ENCODE measurements around the gene ZNF532.

Gene ZNF532

DNA sequence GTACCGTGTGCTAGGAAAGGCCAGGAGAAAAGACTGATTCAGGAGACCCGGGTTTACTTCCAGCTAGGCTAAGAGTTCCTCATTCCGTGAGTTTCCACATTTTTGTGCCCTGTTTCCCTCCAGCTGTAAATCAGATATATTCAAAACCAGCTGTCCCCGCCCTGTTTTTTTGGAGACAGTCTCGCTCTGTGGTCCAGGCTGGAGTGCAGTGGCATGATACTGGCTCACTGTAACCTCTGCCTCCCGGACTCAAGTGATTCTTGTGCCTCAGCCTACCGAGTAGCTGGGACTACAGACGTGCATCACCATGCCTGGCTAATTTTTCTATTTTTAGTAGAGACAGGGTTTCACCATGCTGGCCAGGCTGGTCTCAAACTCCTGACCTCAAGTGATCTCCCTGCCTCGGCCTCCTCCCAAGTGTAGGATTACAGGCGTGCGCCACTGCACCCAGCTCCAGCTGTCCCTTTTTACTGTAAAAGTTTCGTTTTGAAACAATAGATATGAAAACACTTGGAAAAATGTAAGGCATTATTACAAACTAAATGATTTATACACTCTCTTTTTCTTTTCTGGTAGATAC is 162.2 kb downstream of the ZNF532 start:
- no peak overlapping the region for H3K4me3 ChIP-seq (replicated peaks; ENCODE audit: insufficient read depth, low read length)
- no peak overlapping the region for H3K27ac ChIP-seq (replicated peaks)
- no peak for DNase-seq (ENCODE audit: low read depth in 1 of 2, low spot score in 1 of 2)
- H3K27me3 ChIP-seq (ENCODE audit: insufficient read depth, poor library complexity, severe bottlenecking) = peaks cover 4% of the 10 kb centered on the region
- TF ChIP-seq, protein P1, sequence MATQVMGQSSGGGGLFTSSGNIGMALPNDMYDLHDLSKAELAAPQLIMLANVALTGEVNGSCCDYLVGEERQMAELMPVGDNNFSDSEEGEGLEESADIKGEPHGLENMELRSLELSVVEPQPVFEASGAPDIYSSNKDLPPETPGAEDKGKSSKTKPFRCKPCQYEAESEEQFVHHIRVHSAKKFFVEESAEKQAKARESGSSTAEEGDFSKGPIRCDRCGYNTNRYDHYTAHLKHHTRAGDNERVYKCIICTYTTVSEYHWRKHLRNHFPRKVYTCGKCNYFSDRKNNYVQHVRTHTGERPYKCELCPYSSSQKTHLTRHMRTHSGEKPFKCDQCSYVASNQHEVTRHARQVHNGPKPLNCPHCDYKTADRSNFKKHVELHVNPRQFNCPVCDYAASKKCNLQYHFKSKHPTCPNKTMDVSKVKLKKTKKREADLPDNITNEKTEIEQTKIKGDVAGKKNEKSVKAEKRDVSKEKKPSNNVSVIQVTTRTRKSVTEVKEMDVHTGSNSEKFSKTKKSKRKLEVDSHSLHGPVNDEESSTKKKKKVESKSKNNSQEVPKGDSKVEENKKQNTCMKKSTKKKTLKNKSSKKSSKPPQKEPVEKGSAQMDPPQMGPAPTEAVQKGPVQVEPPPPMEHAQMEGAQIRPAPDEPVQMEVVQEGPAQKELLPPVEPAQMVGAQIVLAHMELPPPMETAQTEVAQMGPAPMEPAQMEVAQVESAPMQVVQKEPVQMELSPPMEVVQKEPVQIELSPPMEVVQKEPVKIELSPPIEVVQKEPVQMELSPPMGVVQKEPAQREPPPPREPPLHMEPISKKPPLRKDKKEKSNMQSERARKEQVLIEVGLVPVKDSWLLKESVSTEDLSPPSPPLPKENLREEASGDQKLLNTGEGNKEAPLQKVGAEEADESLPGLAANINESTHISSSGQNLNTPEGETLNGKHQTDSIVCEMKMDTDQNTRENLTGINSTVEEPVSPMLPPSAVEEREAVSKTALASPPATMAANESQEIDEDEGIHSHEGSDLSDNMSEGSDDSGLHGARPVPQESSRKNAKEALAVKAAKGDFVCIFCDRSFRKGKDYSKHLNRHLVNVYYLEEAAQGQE (IDR thresholded peaks at IDR 0.05; ENCODE audit: insufficient replicate concordance, low read depth) = no peak
- no peak for TF ChIP-seq GABPA (IDR thresholded peaks at IDR 0.05; ENCODE audit: low read depth)
- TF ChIP-seq SPI1 (IDR thresholded peaks at IDR 0.05; ENCODE audit: borderline replicate concordance, low read depth) = no peak
- no peak for TF ChIP-seq POLR2AphosphoS5 (IDR thresholded peaks at IDR 0.05; ENCODE audit: low read depth)
- TF ChIP-seq, protein P2, sequence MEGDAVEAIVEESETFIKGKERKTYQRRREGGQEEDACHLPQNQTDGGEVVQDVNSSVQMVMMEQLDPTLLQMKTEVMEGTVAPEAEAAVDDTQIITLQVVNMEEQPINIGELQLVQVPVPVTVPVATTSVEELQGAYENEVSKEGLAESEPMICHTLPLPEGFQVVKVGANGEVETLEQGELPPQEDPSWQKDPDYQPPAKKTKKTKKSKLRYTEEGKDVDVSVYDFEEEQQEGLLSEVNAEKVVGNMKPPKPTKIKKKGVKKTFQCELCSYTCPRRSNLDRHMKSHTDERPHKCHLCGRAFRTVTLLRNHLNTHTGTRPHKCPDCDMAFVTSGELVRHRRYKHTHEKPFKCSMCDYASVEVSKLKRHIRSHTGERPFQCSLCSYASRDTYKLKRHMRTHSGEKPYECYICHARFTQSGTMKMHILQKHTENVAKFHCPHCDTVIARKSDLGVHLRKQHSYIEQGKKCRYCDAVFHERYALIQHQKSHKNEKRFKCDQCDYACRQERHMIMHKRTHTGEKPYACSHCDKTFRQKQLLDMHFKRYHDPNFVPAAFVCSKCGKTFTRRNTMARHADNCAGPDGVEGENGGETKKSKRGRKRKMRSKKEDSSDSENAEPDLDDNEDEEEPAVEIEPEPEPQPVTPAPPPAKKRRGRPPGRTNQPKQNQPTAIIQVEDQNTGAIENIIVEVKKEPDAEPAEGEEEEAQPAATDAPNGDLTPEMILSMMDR (IDR thresholded peaks at IDR 0.05; ENCODE audit: insufficient read depth, low read length) = no peak

- TF ChIP-seq SPI1 (IDR thresholded peaks at IDR 0.05; ENCODE audit: borderline replicate concordance, low read depth) (no peak), POLR2AphosphoS5 (IDR thresholded peaks at IDR 0.05; ENCODE audit: low read depth) (no peak), GABPA (IDR thresholded peaks at IDR 0.05; ENCODE audit: low read depth) (no peak)
- TF ChIP-seq, protein P1 (IDR thresholded peaks at IDR 0.05; ENCODE audit: insufficient replicate concordance, low read depth) = no peak
- TF ChIP-seq, protein P2 (IDR thresholded peaks at IDR 0.05; ENCODE audit: insufficient read depth, low read length) = no peak
- Histone ChIP-seq H3K4me3 (replicated peaks; ENCODE audit: insufficient read depth, low read length) (no peak overlapping the region), H3K27ac (replicated peaks) (no peak overlapping the region), H3K27me3 (ENCODE audit: insufficient read depth, poor library complexity, severe bottlenecking) (peaks cover 2% of the 10 kb centered on the region)
- no peak for DNase-seq (ENCODE audit: low read depth in 1 of 2, low spot score in 1 of 2)
These were observed 165.2 kb downstream of the ZNF532 start for GRCh38 chr18:59029663-59030429.

DNA sequence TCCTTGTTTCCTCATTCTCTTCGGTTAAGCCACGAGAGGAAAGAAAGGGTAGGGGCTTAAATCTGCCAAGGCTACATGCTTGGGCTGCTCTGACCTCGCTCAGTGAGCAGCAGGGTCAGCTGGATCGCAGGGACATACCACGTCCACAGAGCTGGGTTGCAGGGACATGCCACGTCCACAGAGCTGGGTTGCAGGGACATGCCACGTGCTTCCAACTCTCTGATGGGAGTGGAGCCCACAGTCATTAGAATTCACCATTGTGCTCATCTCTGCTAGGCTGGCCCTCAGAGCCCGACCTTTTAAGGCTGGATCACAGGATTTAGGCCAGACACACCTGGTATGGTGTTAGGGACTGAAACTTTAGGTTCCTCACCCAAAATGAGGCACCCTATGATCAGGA is 167.6 kb downstream of the ZNF532 start:
- H3K4me3 ChIP-seq (replicated peaks; ENCODE audit: insufficient read depth, low read length) = no peak overlapping the region
- H3K27me3 ChIP-seq (ENCODE audit: insufficient read depth, poor library complexity, severe bottlenecking) = peaks cover 2% of the 10 kb centered on the region
- H3K27ac ChIP-seq (replicated peaks) = no peak overlapping the region
- DNase-seq (ENCODE audit: low read depth in 1 of 2, low spot score in 1 of 2) = no peak
- TF ChIP-seq, protein P1 (IDR thresholded peaks at IDR 0.05; ENCODE audit: insufficient replicate concordance, low read depth) = no peak
- TF ChIP-seq SPI1 (IDR thresholded peaks at IDR 0.05; ENCODE audit: borderline replicate concordance, low read depth) = no peak
- TF ChIP-seq POLR2AphosphoS5 (IDR thresholded peaks at IDR 0.05; ENCODE audit: low read depth) = no peak
- no peak for TF ChIP-seq GABPA (IDR thresholded peaks at IDR 0.05; ENCODE audit: low read depth)
- TF ChIP-seq, protein P2 (IDR thresholded peaks at IDR 0.05; ENCODE audit: insufficient read depth, low read length) = no peak

All from HL-60 (cell line).